ENCODE results near the gene GBA2.

DNA sequence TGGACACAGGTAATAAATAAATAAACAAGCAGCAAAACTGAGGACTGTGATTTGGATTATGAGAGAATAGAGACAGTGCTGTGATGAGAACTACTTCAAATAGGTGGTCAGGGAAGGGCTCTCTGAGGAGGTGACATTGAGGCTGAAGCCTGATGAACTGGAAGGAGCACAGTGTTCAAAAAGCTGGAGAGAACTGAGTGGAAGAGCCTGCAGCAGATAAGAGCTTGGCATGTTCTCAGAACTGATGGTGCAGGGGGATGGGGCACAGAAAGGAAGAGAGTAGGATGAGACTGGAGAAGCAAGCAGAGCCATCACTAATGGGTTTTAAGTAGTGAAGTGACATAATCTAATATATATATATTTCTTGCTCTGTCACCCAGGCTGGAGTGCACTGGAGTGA is 48.1 kb downstream of the GBA2 start:
- no peak for TF ChIP-seq POLR2A (IDR thresholded peaks at IDR 0.05)
- TF ChIP-seq, protein P1, sequence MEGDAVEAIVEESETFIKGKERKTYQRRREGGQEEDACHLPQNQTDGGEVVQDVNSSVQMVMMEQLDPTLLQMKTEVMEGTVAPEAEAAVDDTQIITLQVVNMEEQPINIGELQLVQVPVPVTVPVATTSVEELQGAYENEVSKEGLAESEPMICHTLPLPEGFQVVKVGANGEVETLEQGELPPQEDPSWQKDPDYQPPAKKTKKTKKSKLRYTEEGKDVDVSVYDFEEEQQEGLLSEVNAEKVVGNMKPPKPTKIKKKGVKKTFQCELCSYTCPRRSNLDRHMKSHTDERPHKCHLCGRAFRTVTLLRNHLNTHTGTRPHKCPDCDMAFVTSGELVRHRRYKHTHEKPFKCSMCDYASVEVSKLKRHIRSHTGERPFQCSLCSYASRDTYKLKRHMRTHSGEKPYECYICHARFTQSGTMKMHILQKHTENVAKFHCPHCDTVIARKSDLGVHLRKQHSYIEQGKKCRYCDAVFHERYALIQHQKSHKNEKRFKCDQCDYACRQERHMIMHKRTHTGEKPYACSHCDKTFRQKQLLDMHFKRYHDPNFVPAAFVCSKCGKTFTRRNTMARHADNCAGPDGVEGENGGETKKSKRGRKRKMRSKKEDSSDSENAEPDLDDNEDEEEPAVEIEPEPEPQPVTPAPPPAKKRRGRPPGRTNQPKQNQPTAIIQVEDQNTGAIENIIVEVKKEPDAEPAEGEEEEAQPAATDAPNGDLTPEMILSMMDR (IDR thresholded peaks at IDR 0.05), result no peak

All from right lobe of liver (tissue), 4 donors.